Subcutaneous adipose tissue (tissue), 4 donors: Measurements from ENCODE around the gene C20orf202. TPM values are rescaled to one million over a fixed set of nuclear protein-coding genes. Genes with fewer than 3 reads are reported as not detected.

Experiments
- total RNA-seq, 4 donors: library from RNA; depleted of rRNA; stranded (reverse); fragments of >200 nt; gene quantifications; one replicate each; pipeline ENCODE4 v1.1.0, GENCODE V29; 2016
- TF ChIP-seq, protein P1 (sequence below): fragments of 450-650 bp; IDR thresholded peaks from one replicate; pipeline ENCODE4 v1.5.1; 2016; ENCODE audit warnings: low read depth, mild to moderate bottlenecking, control low read depth, antibody characterized with exemption, moderate library complexity

The C20orf202 gene
- total RNA-seq, 4 donors from 2014 or later = 0.75 to 1.1 (median 0.85) TPM; not detected in 1

DNA sequence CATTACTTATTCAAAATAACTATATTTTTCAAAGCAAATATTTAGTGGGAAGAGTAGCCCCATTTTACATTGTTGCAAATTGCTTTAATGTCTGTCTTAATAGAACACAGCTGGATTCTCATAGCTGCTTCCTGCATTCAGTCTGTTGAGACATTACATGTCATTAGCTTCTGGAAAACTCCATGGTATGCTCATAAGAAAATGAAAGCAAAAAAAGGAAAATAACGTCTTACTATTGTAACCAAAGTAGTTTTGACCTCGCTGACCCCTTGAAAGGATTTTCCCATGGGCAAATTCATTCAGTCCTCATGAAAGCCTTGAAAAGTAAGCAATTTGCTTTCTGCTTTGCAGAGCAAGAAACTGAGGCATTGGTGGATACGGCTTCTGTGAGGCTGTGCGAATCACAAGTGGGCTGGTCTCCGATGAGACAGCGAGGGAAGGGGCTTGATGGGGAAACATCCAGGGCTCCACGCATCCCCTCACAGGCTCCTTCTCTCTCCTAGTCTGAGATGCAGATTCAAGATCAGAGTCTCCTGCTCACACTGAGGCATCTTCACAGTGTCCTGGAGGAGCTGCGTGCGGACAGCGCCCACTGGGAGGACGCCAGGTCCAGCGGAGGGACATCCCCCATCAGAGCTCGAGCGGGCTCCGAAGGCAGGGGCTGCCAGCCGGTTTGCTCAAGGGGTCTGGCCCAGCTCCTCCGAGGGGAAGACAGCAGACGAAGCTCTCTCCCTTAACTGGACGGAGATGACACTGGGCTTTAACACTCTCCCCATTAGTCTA is 3.3 kb downstream of the C20orf202 start:
- TF ChIP-seq, protein P1, sequence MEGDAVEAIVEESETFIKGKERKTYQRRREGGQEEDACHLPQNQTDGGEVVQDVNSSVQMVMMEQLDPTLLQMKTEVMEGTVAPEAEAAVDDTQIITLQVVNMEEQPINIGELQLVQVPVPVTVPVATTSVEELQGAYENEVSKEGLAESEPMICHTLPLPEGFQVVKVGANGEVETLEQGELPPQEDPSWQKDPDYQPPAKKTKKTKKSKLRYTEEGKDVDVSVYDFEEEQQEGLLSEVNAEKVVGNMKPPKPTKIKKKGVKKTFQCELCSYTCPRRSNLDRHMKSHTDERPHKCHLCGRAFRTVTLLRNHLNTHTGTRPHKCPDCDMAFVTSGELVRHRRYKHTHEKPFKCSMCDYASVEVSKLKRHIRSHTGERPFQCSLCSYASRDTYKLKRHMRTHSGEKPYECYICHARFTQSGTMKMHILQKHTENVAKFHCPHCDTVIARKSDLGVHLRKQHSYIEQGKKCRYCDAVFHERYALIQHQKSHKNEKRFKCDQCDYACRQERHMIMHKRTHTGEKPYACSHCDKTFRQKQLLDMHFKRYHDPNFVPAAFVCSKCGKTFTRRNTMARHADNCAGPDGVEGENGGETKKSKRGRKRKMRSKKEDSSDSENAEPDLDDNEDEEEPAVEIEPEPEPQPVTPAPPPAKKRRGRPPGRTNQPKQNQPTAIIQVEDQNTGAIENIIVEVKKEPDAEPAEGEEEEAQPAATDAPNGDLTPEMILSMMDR = no peak

DNA sequence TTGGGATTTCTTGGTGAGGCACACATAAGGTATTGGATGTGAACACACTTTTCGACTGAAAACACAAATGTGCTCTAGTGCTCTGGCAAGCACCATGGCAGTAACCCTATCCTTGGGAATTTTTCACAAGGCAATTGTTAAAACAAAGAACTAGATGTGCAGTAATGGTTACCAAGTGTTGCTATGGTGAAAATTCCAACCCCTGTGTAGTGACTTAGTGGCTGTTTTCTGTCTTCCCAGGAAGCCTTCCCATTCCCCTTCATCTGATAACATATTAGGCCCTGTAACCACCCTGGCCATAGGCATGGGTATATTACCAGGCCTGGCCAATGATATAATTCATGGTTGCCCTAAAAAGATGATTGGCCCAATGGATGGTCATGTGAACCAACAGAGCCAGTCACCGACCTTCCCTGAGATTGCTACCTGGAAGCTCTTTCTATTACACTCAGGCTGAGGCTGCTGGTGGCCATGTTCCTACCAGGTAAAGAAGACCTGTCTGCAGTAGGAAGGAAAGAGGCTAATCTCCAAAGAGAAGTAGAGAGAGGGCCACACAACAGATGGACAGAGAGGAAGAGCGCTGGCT is 4.1 kb downstream of the C20orf202 start:
- TF ChIP-seq, protein P1 = no peak

GRCh38 chr20:1209447-1210387 is 6.5 kb downstream of the C20orf202 start:
- TF ChIP-seq, protein P1 = no peak

GRCh38 chr20:1210501-1210900 is 7.2 kb downstream of the C20orf202 start:
- TF ChIP-seq, protein P1 = no peak

DNA sequence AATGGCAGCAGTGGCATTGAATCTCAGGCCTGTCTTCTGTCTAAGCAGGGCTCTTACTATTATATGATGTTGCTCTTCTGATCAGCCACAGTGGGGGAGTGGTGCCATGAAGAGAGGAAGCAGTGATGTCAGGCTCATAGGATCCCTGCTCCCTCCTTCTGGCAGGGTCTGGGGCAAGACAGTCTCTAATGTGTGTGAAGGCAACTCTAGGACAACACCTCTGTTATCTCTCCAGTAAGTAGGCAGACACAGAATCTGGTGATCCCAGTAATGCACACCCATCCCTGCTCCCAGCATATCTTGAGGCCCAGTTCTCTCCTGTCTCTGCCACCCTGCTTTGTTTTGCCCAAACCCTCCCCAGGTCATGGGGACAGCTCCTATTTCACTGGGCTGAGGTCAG is 8.8 kb downstream of the C20orf202 start:
- TF ChIP-seq, protein P1 = no peak

- TF ChIP-seq, protein P1 = no peak
Observed at GRCh38 chr20:1212607-1213396, 9.5 kb downstream of the C20orf202 start.
